Endodermal cell (in vitro differentiated cells): ENCODE results near the gene ARMC6. TPM values are rescaled to one million over a fixed set of nuclear protein-coding genes. Genes with fewer than 3 reads are reported as not detected.
"Not testable (repeated sequence)": the region's sequence is repeated elsewhere in the genome, so short reads cannot be mapped to it uniquely, and the experiment has no call there.

Experiments used
- DNase-seq: peaks from one replicate; pipeline ENCODE4 v3.0.0-alpha.2; 2017
- H3K27ac ChIP-seq: 2 replicates; pipeline ENCODE4 v1.5.1; 2013; ENCODE audit warnings: mild to moderate bottlenecking, low read depth, low read length, moderate library complexity
- H3K27me3 ChIP-seq: 2 replicates; pipeline ENCODE4 v1.6.1; 2013; ENCODE audit warnings: mild to moderate bottlenecking, low read length, moderate library complexity; ENCODE audit not compliant: insufficient read depth, control insufficient read depth, poor library complexity, severe bottlenecking
- H3K36me3 ChIP-seq: 2 replicates; pipeline ENCODE4 v1.7.0; 2013; ENCODE audit warnings: mild to moderate bottlenecking, low read length, moderate library complexity; ENCODE audit not compliant: control insufficient read depth, insufficient read depth
- H3K4me1 ChIP-seq: one replicate; pipeline ENCODE4 v1.7.0; 2013; ENCODE audit warnings: low read length; ENCODE audit not compliant: control insufficient read depth, insufficient read depth
- H3K4me3 ChIP-seq: 2 replicates; pipeline ENCODE4 v1.5.1; 2013; ENCODE audit warnings: mild to moderate bottlenecking, low read length, moderate library complexity
- H3K9ac ChIP-seq: 2 replicates; pipeline ENCODE4 v1.6.1; 2013; ENCODE audit warnings: mild to moderate bottlenecking, low read length, moderate library complexity; ENCODE audit not compliant: poor library complexity, severe bottlenecking; ENCODE audit errors: extremely low read depth
- H3K9me3 ChIP-seq: 2 replicates; pipeline ENCODE4 v1.6.1; 2013; ENCODE audit warnings: mild to moderate bottlenecking, low read length, moderate library complexity; ENCODE audit not compliant: control insufficient read depth
- H3K27ac Mint-ChIP-seq: 2 replicates; pipeline ENCODE4 v1.8.0; 2020; ENCODE audit warnings: mixed read lengths
- H3K27me3 Mint-ChIP-seq: 2 replicates; pipeline ENCODE4 v1.8.0; 2021; ENCODE audit warnings: mild to moderate bottlenecking, mixed read lengths; ENCODE audit not compliant: insufficient read depth
- H3K36me3 Mint-ChIP-seq: 2 replicates; pipeline ENCODE4 v1.8.0; 2020; ENCODE audit warnings: low read depth, mixed read lengths
- H3K4me1 Mint-ChIP-seq: 2 replicates; pipeline ENCODE4 v1.8.0; 2020; ENCODE audit warnings: mixed read lengths
- H3K4me3 Mint-ChIP-seq: 2 replicates; pipeline ENCODE4 v1.8.0; 2020; ENCODE audit warnings: mild to moderate bottlenecking, moderate library complexity, mixed read lengths
- H3K9me3 Mint-ChIP-seq: 2 replicates; pipeline ENCODE4 v1.8.0; 2020; ENCODE audit warnings: mild to moderate bottlenecking, mixed read lengths
- CTCF ChIP-seq: fragments of 200-600 bp; sonication (generic); conservative IDR thresholded peaks from 2 replicates; pipeline ENCODE4 v1.5.0; 2021; ENCODE audit warnings: antibody characterized with exemption, mild to moderate bottlenecking
- WGBS, 2 experiments: methylation state at CpG; one replicate each; pipeline versions ENCODE4 v1.1.5 to v1.1.7; 2013; ENCODE audit warnings: missing lambda C conversion rate in 2 of 2, mixed read lengths in 1 of 2; ENCODE audit not compliant: insufficient coverage in 1 of 2, insufficient read length in 1 of 2; 5-methylcytosine and 5-hydroxymethylcytosine counted together
- total RNA-seq, 2 donors: library from RNA; stranded (reverse); fragmentation: NEBNext Ultra II Directional in 1 of 2; extraction: Animal tissue kit (Norgen Biotek cat#: 25700) in 1 of 2; gene quantifications; 2 replicates in 1 of 2; 3 replicates in 1 of 2; pipeline ENCODE4 v1.2.1, GENCODE V29; 2021

Gene ARMC6
- total RNA-seq, 2 donors from 2014 or later: 26.1 to 37.8 TPM

GRCh38 chr19:19098703-19099632 is 65.6 kb downstream of the ARMC6 start:
- DNase-seq: no peak
- Mint-ChIP-seq H3K4me3 (no peak overlapping the region), H3K4me1 (no peaks in the 10 kb centered on the region), H3K27ac (no peak overlapping the region), H3K9me3 (no peaks in the 10 kb centered on the region), H3K36me3 (peaks cover 8% of the 10 kb centered on the region), H3K27me3 (peaks cover 7% of the 10 kb centered on the region)
- H3K27me3 ChIP-seq: no peaks in the 10 kb centered on the region
- H3K9ac ChIP-seq: no peak overlapping the region
- WGBS, 2 experiments: 90 to 96% methylated on average over 17 to 18 of the region's 18 CpGs
- H3K4me1 ChIP-seq: no peaks in the 10 kb centered on the region
- H3K27ac ChIP-seq: no peak overlapping the region
- no peaks in the 10 kb centered on the region for H3K9me3 ChIP-seq
- H3K4me3 ChIP-seq: no peak overlapping the region
- H3K36me3 ChIP-seq: no peaks in the 10 kb centered on the region
- TF ChIP-seq CTCF: no peak

- 90 to 94% methylated on average over 8 of the region's 8 CpGs for WGBS, 2 experiments
- no peak for DNase-seq
- peaks cover 8% of the 10 kb centered on the region for H3K36me3 Mint-ChIP-seq
Observed at GRCh38 chr19:19101540-19101939, 68.1 kb downstream of the ARMC6 start.

GRCh38 chr19:19102566-19102965 is 69.2 kb downstream of the ARMC6 start:
- not testable (repeated sequence) for H3K4me1 ChIP-seq, H3K27me3 ChIP-seq, H3K9ac ChIP-seq, H3K27me3 Mint-ChIP-seq, H3K36me3 Mint-ChIP-seq, H3K4me3 ChIP-seq, H3K36me3 ChIP-seq, H3K27ac Mint-ChIP-seq, H3K27ac ChIP-seq, H3K4me3 Mint-ChIP-seq, DNase-seq, H3K9me3 Mint-ChIP-seq, H3K9me3 ChIP-seq
- H3K4me1 Mint-ChIP-seq: peaks cover 12% of the 10 kb centered on the region
- WGBS, 2 experiments: 95 to 100% methylated on average over 4 to 9 of the region's 10 CpGs

More at GRCh38 chr19:19101540-19101939, 68.1 kb downstream of the ARMC6 start:
- H3K4me1 ChIP-seq: no peaks in the 10 kb centered on the region
- Mint-ChIP-seq H3K27ac (no peak overlapping the region), H3K27me3 (peaks cover 3% of the 10 kb centered on the region), H3K9me3 (no peaks in the 10 kb centered on the region), H3K4me3 (no peak overlapping the region), H3K4me1 (peaks cover 12% of the 10 kb centered on the region)
- no peak overlapping the region for H3K9ac ChIP-seq
- H3K27me3 ChIP-seq: no peaks in the 10 kb centered on the region
- H3K27ac ChIP-seq: no peak overlapping the region
- no peak overlapping the region for H3K4me3 ChIP-seq
- no peaks in the 10 kb centered on the region for H3K9me3 ChIP-seq
- TF ChIP-seq CTCF: no peak
- no peaks in the 10 kb centered on the region for H3K36me3 ChIP-seq
